Measurements from ENCODE around the gene PITPNB.

Gene PITPNB

GRCh38 chr22:27874764-27875163 is 44.3 kb downstream of the PITPNB start:
- H3K27me3 ChIP-seq (ENCODE audit: control insufficient read depth, insufficient read depth, low read length): no peaks in the 10 kb centered on the region
- no peak overlapping the region for H3K4me3 ChIP-seq (ENCODE audit: low read depth, low read length)
- no peaks in the 10 kb centered on the region for H3K9me3 ChIP-seq (ENCODE audit: control insufficient read depth, insufficient read depth, low read length)
- H3K9ac ChIP-seq (ENCODE audit: low read depth, low read length): no peak overlapping the region
- peaks cover 8% of the 10 kb centered on the region for H3K4me1 ChIP-seq (ENCODE audit: control insufficient read depth, insufficient read depth, low read length)
- H3K36me3 ChIP-seq (ENCODE audit: control insufficient read depth, insufficient read depth, low read length): peaks cover 2% of the 10 kb centered on the region

GRCh38 chr22:27874185-27874584 is 44.9 kb downstream of the PITPNB start:
- peaks cover 8% of the 10 kb centered on the region for H3K4me1 ChIP-seq (ENCODE audit: control insufficient read depth, insufficient read depth, low read length)
- no peak overlapping the region for H3K4me3 ChIP-seq (ENCODE audit: low read depth, low read length)
- no peak overlapping the region for H3K9ac ChIP-seq (ENCODE audit: low read depth, low read length)
- no peaks in the 10 kb centered on the region for H3K27me3 ChIP-seq (ENCODE audit: control insufficient read depth, insufficient read depth, low read length)
- H3K9me3 ChIP-seq (ENCODE audit: control insufficient read depth, insufficient read depth, low read length): no peaks in the 10 kb centered on the region
- peaks cover 2% of the 10 kb centered on the region for H3K36me3 ChIP-seq (ENCODE audit: control insufficient read depth, insufficient read depth, low read length)

- peaks cover 2% of the 10 kb centered on the region for H3K36me3 ChIP-seq (ENCODE audit: control insufficient read depth, insufficient read depth, low read length)
Observed at GRCh38 chr22:27873472-27873871, 45.6 kb downstream of the PITPNB start.

GRCh38 chr22:27872488-27872887 is 46.6 kb downstream of the PITPNB start:
- Histone ChIP-seq H3K36me3 (ENCODE audit: control insufficient read depth, insufficient read depth, low read length) (peaks cover 2% of the 10 kb centered on the region), H3K9me3 (ENCODE audit: control insufficient read depth, insufficient read depth, low read length) (no peaks in the 10 kb centered on the region), H3K27me3 (ENCODE audit: control insufficient read depth, insufficient read depth, low read length) (no peaks in the 10 kb centered on the region), H3K9ac (ENCODE audit: low read depth, low read length) (no peak overlapping the region), H3K4me3 (ENCODE audit: low read depth, low read length) (no peak overlapping the region), H3K4me1 (ENCODE audit: control insufficient read depth, insufficient read depth, low read length) (no peaks in the 10 kb centered on the region)

More at GRCh38 chr22:27873472-27873871, 45.6 kb downstream of the PITPNB start:
- no peaks in the 10 kb centered on the region for H3K27me3 ChIP-seq (ENCODE audit: control insufficient read depth, insufficient read depth, low read length)
- H3K4me1 ChIP-seq (ENCODE audit: control insufficient read depth, insufficient read depth, low read length): peaks cover 2% of the 10 kb centered on the region
- no peak overlapping the region for H3K9ac ChIP-seq (ENCODE audit: low read depth, low read length)
- H3K9me3 ChIP-seq (ENCODE audit: control insufficient read depth, insufficient read depth, low read length): no peaks in the 10 kb centered on the region
- no peak overlapping the region for H3K4me3 ChIP-seq (ENCODE audit: low read depth, low read length)

GRCh38 chr22:27871306-27872014 is 47.6 kb downstream of the PITPNB start:
- H3K4me3 ChIP-seq (ENCODE audit: low read depth, low read length): no peak overlapping the region
- no peaks in the 10 kb centered on the region for H3K9me3 ChIP-seq (ENCODE audit: control insufficient read depth, insufficient read depth, low read length)
- H3K4me1 ChIP-seq (ENCODE audit: control insufficient read depth, insufficient read depth, low read length): no peaks in the 10 kb centered on the region
- no peak overlapping the region for H3K9ac ChIP-seq (ENCODE audit: low read depth, low read length)
- no peaks in the 10 kb centered on the region for H3K27me3 ChIP-seq (ENCODE audit: control insufficient read depth, insufficient read depth, low read length)
- H3K36me3 ChIP-seq (ENCODE audit: control insufficient read depth, insufficient read depth, low read length): peaks cover 2% of the 10 kb centered on the region

- Histone ChIP-seq H3K4me1 (ENCODE audit: control insufficient read depth, insufficient read depth, low read length) (no peaks in the 10 kb centered on the region), H3K36me3 (ENCODE audit: control insufficient read depth, insufficient read depth, low read length) (peaks cover 2% of the 10 kb centered on the region), H3K27me3 (ENCODE audit: control insufficient read depth, insufficient read depth, low read length) (no peaks in the 10 kb centered on the region), H3K9ac (ENCODE audit: low read depth, low read length) (no peak overlapping the region), H3K9me3 (ENCODE audit: control insufficient read depth, insufficient read depth, low read length) (no peaks in the 10 kb centered on the region), H3K4me3 (ENCODE audit: low read depth, low read length) (no peak overlapping the region)
Observed at GRCh38 chr22:27870234-27871191, 48.5 kb downstream of the PITPNB start.

GRCh38 chr22:27868732-27869282 is 50.2 kb downstream of the PITPNB start:
- H3K4me1 ChIP-seq (ENCODE audit: control insufficient read depth, insufficient read depth, low read length): no peaks in the 10 kb centered on the region

GRCh38 chr22:27867953-27868731 is 50.9 kb downstream of the PITPNB start:
- Histone ChIP-seq H3K9me3 (ENCODE audit: control insufficient read depth, insufficient read depth, low read length) (no peaks in the 10 kb centered on the region), H3K4me3 (ENCODE audit: low read depth, low read length) (no peak overlapping the region), H3K9ac (ENCODE audit: low read depth, low read length) (no peak overlapping the region), H3K27me3 (ENCODE audit: control insufficient read depth, insufficient read depth, low read length) (no peaks in the 10 kb centered on the region), H3K4me1 (ENCODE audit: control insufficient read depth, insufficient read depth, low read length) (no peaks in the 10 kb centered on the region), H3K36me3 (ENCODE audit: control insufficient read depth, insufficient read depth, low read length) (peaks cover 2% of the 10 kb centered on the region)

More at GRCh38 chr22:27868732-27869282, 50.2 kb downstream of the PITPNB start:
- H3K36me3 ChIP-seq (ENCODE audit: control insufficient read depth, insufficient read depth, low read length): peaks cover 2% of the 10 kb centered on the region
- H3K4me3 ChIP-seq (ENCODE audit: low read depth, low read length): no peak overlapping the region
- H3K27me3 ChIP-seq (ENCODE audit: control insufficient read depth, insufficient read depth, low read length): no peaks in the 10 kb centered on the region
- no peaks in the 10 kb centered on the region for H3K9me3 ChIP-seq (ENCODE audit: control insufficient read depth, insufficient read depth, low read length)
- H3K9ac ChIP-seq (ENCODE audit: low read depth, low read length): no peak overlapping the region

- no peak overlapping the region for H3K4me3 ChIP-seq (ENCODE audit: low read depth, low read length)
- H3K9ac ChIP-seq (ENCODE audit: low read depth, low read length): no peak overlapping the region
- no peaks in the 10 kb centered on the region for H3K4me1 ChIP-seq (ENCODE audit: control insufficient read depth, insufficient read depth, low read length)
- H3K36me3 ChIP-seq (ENCODE audit: control insufficient read depth, insufficient read depth, low read length): no peaks in the 10 kb centered on the region
- H3K9me3 ChIP-seq (ENCODE audit: control insufficient read depth, insufficient read depth, low read length): no peaks in the 10 kb centered on the region
- H3K27me3 ChIP-seq (ENCODE audit: control insufficient read depth, insufficient read depth, low read length): no peaks in the 10 kb centered on the region
Observed at GRCh38 chr22:27867085-27867952, 51.7 kb downstream of the PITPNB start.

GRCh38 chr22:27866135-27867084 is 52.6 kb downstream of the PITPNB start:
- no peak overlapping the region for H3K9ac ChIP-seq (ENCODE audit: low read depth, low read length)
- no peaks in the 10 kb centered on the region for H3K27me3 ChIP-seq (ENCODE audit: control insufficient read depth, insufficient read depth, low read length)
- H3K36me3 ChIP-seq (ENCODE audit: control insufficient read depth, insufficient read depth, low read length): no peaks in the 10 kb centered on the region
- no peak overlapping the region for H3K4me3 ChIP-seq (ENCODE audit: low read depth, low read length)
- no peaks in the 10 kb centered on the region for H3K4me1 ChIP-seq (ENCODE audit: control insufficient read depth, insufficient read depth, low read length)
- H3K9me3 ChIP-seq (ENCODE audit: control insufficient read depth, insufficient read depth, low read length): no peaks in the 10 kb centered on the region

Measured in iPS-15b (cell line).